K562 (cell line): ENCODE data around the gene RAB6B.

Source experiments
- ESRRA ChIP-seq: fragments of 450-650 bp; IDR thresholded peaks from 2 replicates; pipeline ENCODE4 v1.6.1; 2014; ENCODE audit warnings: low read depth, mild to moderate bottlenecking, moderate library complexity, borderline replicate concordance
- FOXJ3 ChIP-seq: sonication (generic); formaldehyde crosslinking; IDR thresholded peaks from 2 replicates; pipeline ENCODE4 v1.4.0; 2020; ENCODE audit warnings: mild to moderate bottlenecking, missing genetic modification reagents
- GABPA ChIP-seq: fragments of 200-800 bp; sonication (Bioruptor generic); conservative IDR thresholded peaks from 2 replicates; pipeline ENCODE4 v1.6.1; 2016; ENCODE audit warnings: low read depth, missing genetic modification characterization, missing compliant biosample characterization
- MAFK ChIP-seq: IDR thresholded peaks from 2 replicates; pipeline ENCODE4 v1.6.1; 2011; ENCODE audit warnings: low read length, improper control_type of control experiment
- MCM7 ChIP-seq, 2 experiments: fragments of 450-650 bp; IDR thresholded peaks; 2 replicates each; pipeline ENCODE4 v1.6.1; 2016 to 2018
- NFATC3 ChIP-seq: fragments of 450-650 bp; IDR thresholded peaks from 2 replicates; pipeline ENCODE4 v1.6.1; 2017; ENCODE audit warnings: mild to moderate bottlenecking
- NFYB ChIP-seq: IDR thresholded peaks from 2 replicates; pipeline ENCODE4 v1.6.1; 2011; ENCODE audit warnings: mild to moderate bottlenecking, moderate library complexity; ENCODE audit not compliant: insufficient read length; ENCODE audit errors: extremely low read depth
- SIN3A ChIP-seq, 2 experiments: fragments of 150-350 bp in 1 of 2; IDR thresholded peaks; 2 replicates each; pipeline ENCODE4 v1.6.1; 2011 to 2016; ENCODE audit warnings: borderline replicate concordance in 2 of 2, low read depth in 2 of 2, low read length in 2 of 2, mild to moderate bottlenecking in 2 of 2, moderate library complexity in 2 of 2; ENCODE audit not compliant: control insufficient read depth in 1 of 2
- TFAM ChIP-seq: fragments of 250-450 bp; sonication (Bioruptor Pico); conservative IDR thresholded peaks from 2 replicates; pipeline ENCODE4 v1.5.0; 2021; ENCODE audit warnings: mild to moderate bottlenecking, moderate library complexity
- ZNF778 ChIP-seq: fragments of 450-650 bp; formaldehyde crosslinking; IDR thresholded peaks from 2 replicates; pipeline ENCODE4 v1.4.0; 2020; ENCODE audit warnings: mild to moderate bottlenecking, moderate library complexity
- TF ChIP-seq, protein P1 (sequence below), 3 experiments: IDR thresholded peaks in 2 of 3; conservative IDR thresholded peaks in 1 of 3; 2 replicates each; pipeline ENCODE4 v1.5.1; 2011 to 2012; ENCODE audit warnings: low read length in 3 of 3, mild to moderate bottlenecking in 3 of 3, control low read depth in 2 of 3, improper control_type of control experiment in 1 of 3, inconsistent platforms in 1 of 3, low read depth in 1 of 3, mixed read lengths in 1 of 3, moderate library complexity in 1 of 3; ENCODE audit not compliant: insufficient read depth in 2 of 3
- TF ChIP-seq, protein P2 (sequence below): fragments of 450-650 bp; IDR thresholded peaks from 2 replicates; pipeline ENCODE4 v1.6.1; 2016

DNA sequence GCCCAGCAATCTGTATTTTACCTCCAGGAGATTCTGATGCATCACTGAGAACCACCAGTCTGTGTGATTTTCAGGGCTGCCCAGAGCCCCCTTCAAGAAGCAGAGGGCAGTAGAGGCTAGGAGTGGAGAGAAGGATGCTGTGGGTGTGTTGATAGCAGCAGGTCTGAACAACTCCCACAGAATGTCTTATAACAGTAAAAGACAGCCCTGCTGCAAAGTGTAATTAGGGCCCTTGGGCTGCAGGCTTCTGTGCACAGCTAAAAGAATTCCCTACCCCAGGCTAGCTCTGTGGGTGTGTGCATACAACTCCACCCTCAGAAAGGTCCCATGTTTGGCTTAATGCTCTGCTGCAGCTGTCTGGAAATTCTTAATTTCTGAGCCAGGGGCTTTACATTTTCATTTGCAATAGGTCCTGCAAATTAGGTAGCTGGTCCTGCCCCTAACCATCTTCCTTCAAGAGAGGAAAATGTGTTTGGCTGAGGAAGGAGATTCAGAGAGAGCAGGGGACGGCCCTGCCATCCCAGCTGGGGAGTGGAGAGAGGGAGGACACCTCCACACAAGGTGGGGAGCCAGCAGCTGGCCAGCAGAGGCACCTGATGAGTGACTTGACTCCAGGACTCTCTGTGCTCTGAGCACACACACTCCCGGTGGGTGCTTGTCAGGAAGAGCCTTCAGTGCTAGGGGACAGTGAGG lies 43.2 kb upstream of the RAB6B start:
- TF ChIP-seq NFATC3 (no peak), GABPA (tag) (no peak), ESRRA (no peak), MAFK (no peak), TFAM (CRISPR knock-in tag) (no peak), ZNF778 (no peak), FOXJ3 (CRISPR knock-in tag) (no peak), SIN3A (IDR thresholded peaks at IDR 0.05; ENCODE audit: borderline replicate concordance in 2 of 2, control insufficient read depth in 1 of 2, low read depth in 2 of 2, low read length in 2 of 2) (no peak), MCM7 (IDR thresholded peaks at IDR 0.05) (no peak), NFYB (no peak)
- TF ChIP-seq, protein P1, sequence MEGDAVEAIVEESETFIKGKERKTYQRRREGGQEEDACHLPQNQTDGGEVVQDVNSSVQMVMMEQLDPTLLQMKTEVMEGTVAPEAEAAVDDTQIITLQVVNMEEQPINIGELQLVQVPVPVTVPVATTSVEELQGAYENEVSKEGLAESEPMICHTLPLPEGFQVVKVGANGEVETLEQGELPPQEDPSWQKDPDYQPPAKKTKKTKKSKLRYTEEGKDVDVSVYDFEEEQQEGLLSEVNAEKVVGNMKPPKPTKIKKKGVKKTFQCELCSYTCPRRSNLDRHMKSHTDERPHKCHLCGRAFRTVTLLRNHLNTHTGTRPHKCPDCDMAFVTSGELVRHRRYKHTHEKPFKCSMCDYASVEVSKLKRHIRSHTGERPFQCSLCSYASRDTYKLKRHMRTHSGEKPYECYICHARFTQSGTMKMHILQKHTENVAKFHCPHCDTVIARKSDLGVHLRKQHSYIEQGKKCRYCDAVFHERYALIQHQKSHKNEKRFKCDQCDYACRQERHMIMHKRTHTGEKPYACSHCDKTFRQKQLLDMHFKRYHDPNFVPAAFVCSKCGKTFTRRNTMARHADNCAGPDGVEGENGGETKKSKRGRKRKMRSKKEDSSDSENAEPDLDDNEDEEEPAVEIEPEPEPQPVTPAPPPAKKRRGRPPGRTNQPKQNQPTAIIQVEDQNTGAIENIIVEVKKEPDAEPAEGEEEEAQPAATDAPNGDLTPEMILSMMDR (IDR thresholded peaks at IDR 0.05 in 2 of 3, conservative IDR thresholded peaks at IDR 0.05 in 1 of 3; ENCODE audit: insufficient read depth in 2 of 3, low read depth in 1 of 3, low read length in 3 of 3) = peak in 1 of 3 experiments; percentile 35; a peak in 2 of 6 replicates
- TF ChIP-seq, protein P2, sequence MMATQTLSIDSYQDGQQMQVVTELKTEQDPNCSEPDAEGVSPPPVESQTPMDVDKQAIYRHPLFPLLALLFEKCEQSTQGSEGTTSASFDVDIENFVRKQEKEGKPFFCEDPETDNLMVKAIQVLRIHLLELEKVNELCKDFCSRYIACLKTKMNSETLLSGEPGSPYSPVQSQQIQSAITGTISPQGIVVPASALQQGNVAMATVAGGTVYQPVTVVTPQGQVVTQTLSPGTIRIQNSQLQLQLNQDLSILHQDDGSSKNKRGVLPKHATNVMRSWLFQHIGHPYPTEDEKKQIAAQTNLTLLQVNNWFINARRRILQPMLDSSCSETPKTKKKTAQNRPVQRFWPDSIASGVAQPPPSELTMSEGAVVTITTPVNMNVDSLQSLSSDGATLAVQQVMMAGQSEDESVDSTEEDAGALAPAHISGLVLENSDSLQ = no peak
